ENCODE results near the gene TREML2.

DNA sequence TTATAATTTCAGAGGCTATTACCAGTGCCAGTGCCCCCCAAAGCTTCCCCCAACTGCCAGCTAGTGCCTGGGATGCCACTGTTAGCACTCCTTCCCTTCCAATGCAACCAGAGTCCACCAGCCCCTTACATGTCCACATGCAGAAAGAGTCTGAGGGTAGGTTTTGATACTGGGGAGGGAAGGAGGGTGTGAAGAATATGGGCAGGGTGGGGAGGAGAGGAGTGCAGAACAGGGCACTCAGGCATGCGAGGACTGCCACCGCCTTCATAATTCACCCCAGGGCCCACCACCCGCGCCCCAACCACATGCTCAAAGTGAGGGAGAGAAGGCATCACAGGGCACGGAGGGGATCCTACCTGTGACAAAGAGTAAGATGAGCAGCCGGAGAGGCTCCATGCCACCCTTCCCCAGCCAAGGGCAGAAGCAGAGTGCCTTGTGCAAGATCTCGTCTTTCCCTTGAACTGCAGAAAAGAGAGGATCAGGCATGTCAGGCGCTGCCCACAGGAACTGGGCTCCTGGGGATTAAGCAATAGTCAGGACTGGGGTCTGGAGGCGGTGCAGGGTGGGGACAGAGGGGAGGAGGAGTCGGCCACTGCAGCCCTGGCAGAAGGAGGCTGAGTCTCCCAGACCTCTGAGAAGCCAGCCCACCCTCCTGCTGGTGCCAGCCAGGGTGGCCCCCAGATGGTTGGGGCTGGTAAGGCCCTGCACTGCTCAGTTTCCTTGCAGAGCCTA is 38.1 kb downstream of the TREML2 start, which contains the start of gene TREM2:
- no peak for TF ChIP-seq POLR2A (IDR thresholded peaks at IDR 0.05; ENCODE audit: borderline replicate concordance, extremely low read depth, insufficient read depth, insufficient read length)
- TF ChIP-seq POLR2AphosphoS5 (IDR thresholded peaks at IDR 0.05; ENCODE audit: low read depth, low read length), result no peak
- TF ChIP-seq, protein P1, sequence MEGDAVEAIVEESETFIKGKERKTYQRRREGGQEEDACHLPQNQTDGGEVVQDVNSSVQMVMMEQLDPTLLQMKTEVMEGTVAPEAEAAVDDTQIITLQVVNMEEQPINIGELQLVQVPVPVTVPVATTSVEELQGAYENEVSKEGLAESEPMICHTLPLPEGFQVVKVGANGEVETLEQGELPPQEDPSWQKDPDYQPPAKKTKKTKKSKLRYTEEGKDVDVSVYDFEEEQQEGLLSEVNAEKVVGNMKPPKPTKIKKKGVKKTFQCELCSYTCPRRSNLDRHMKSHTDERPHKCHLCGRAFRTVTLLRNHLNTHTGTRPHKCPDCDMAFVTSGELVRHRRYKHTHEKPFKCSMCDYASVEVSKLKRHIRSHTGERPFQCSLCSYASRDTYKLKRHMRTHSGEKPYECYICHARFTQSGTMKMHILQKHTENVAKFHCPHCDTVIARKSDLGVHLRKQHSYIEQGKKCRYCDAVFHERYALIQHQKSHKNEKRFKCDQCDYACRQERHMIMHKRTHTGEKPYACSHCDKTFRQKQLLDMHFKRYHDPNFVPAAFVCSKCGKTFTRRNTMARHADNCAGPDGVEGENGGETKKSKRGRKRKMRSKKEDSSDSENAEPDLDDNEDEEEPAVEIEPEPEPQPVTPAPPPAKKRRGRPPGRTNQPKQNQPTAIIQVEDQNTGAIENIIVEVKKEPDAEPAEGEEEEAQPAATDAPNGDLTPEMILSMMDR (IDR thresholded peaks at IDR 0.05 in 2 of 3, conservative IDR thresholded peaks at IDR 0.05 in 1 of 3; ENCODE audit: borderline replicate concordance in 1 of 3, insufficient read depth in 1 of 3, low read depth in 2 of 3, low read length in 2 of 3), result no peak
- no peak for TF ChIP-seq SP1 (IDR thresholded peaks at IDR 0.05; ENCODE audit: low read depth)
- no peak for TF ChIP-seq SIN3A (IDR thresholded peaks at IDR 0.05; ENCODE audit: low read depth)
- TF ChIP-seq, protein P2, sequence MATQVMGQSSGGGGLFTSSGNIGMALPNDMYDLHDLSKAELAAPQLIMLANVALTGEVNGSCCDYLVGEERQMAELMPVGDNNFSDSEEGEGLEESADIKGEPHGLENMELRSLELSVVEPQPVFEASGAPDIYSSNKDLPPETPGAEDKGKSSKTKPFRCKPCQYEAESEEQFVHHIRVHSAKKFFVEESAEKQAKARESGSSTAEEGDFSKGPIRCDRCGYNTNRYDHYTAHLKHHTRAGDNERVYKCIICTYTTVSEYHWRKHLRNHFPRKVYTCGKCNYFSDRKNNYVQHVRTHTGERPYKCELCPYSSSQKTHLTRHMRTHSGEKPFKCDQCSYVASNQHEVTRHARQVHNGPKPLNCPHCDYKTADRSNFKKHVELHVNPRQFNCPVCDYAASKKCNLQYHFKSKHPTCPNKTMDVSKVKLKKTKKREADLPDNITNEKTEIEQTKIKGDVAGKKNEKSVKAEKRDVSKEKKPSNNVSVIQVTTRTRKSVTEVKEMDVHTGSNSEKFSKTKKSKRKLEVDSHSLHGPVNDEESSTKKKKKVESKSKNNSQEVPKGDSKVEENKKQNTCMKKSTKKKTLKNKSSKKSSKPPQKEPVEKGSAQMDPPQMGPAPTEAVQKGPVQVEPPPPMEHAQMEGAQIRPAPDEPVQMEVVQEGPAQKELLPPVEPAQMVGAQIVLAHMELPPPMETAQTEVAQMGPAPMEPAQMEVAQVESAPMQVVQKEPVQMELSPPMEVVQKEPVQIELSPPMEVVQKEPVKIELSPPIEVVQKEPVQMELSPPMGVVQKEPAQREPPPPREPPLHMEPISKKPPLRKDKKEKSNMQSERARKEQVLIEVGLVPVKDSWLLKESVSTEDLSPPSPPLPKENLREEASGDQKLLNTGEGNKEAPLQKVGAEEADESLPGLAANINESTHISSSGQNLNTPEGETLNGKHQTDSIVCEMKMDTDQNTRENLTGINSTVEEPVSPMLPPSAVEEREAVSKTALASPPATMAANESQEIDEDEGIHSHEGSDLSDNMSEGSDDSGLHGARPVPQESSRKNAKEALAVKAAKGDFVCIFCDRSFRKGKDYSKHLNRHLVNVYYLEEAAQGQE (IDR thresholded peaks at IDR 0.05; ENCODE audit: low read depth), result no peak
- TF ChIP-seq EZH2 (IDR thresholded peaks at IDR 0.05), result no peak
- TF ChIP-seq SRF (IDR thresholded peaks at IDR 0.05; ENCODE audit: low read depth), result no peak
- no peak for TF ChIP-seq RAD21 (IDR thresholded peaks at IDR 0.05; ENCODE audit: low read depth)
- no peak for TF ChIP-seq EZH2phosphoT487 (IDR thresholded peaks at IDR 0.05; ENCODE audit: borderline replicate concordance)
